ENCODE results near the gene ZNF419. TPM values are rescaled to one million over a fixed set of nuclear protein-coding genes. Genes with fewer than 3 reads are reported as not detected.
"Not testable (repeated sequence)": the region's sequence is repeated elsewhere in the genome, so short reads cannot be mapped to it uniquely, and the experiment has no call there.

Gene ZNF419
- total RNA-seq, 2 donors from 2014 or later = 8.6 to 21.3 TPM

- Histone ChIP-seq H3K36me3 (replicated peaks in 1 of 2; ENCODE audit: insufficient read depth in 1 of 2, low read depth in 2 of 2) (peaks cover 10 to 12% of the 10 kb centered on the region in 2 donors), H3K9me3 (peaks cover 0 to 50% (median 0%) of the 10 kb centered on the region in 3 donors)
These were observed 23.9 kb downstream of the ZNF419 start for GRCh38 chr19:57511484-57511883.

GRCh38 chr19:57512845-57513244 is 25.3 kb downstream of the ZNF419 start:
- intact Hi-C loops (cut with DNase I) = no loop called here
- no peak for TF ChIP-seq CTCF (IDR thresholded peaks at IDR 0.05)
- TF ChIP-seq POLR2A (IDR thresholded peaks at IDR 0.05) = no peak
- no peaks in the 10 kb centered on the region for H3K4me1 ChIP-seq

More at GRCh38 chr19:57511484-57511883, 23.9 kb downstream of the ZNF419 start:
- ATAC-seq (no peak), DNase-seq (no peak)
- Histone ChIP-seq H3K27ac (no peak overlapping the region), H3K4me1 (no peaks in the 10 kb centered on the region), H3K4me3 (no peak overlapping the region), H3K27me3 (no peaks in the 10 kb centered on the region)
- intact Hi-C loops (cut with DNase I) = no loop called here
- no peak for TF ChIP-seq POLR2A (IDR thresholded peaks at IDR 0.05)

GRCh38 chr19:57515255-57515654 is 27.7 kb downstream of the ZNF419 start:
- WGBS, 2 donors = 74 to 90% methylated on average over 5 of the region's 5 CpGs
- no peak for ATAC-seq
- Histone ChIP-seq H3K9me3 (peaks cover 0 to 23% (median 0%) of the 10 kb centered on the region in 3 donors), H3K4me3 (no peak overlapping the region), H3K27ac (no peak overlapping the region), H3K27me3 (no peaks in the 10 kb centered on the region), H3K4me1 (no peaks in the 10 kb centered on the region), H3K36me3 (replicated peaks in 1 of 2; ENCODE audit: insufficient read depth in 1 of 2, low read depth in 2 of 2) (no peaks in the 10 kb centered on the region)
- DNase-seq = no peak
- TF ChIP-seq POLR2A (IDR thresholded peaks at IDR 0.05) = no peak
- no peak for TF ChIP-seq CTCF (IDR thresholded peaks at IDR 0.05)
- intact Hi-C loops (cut with DNase I) = no loop called here

More at GRCh38 chr19:57512845-57513244, 25.3 kb downstream of the ZNF419 start:
- H3K4me3 ChIP-seq = no peak overlapping the region
- DNase-seq = no peak
- peaks cover 0 to 38% (median 0%) of the 10 kb centered on the region in 3 donors for H3K9me3 ChIP-seq
- H3K27ac ChIP-seq = no peak overlapping the region
- no peaks in the 10 kb centered on the region for H3K27me3 ChIP-seq
- no peaks in the 10 kb centered on the region for H3K36me3 ChIP-seq (replicated peaks in 1 of 2; ENCODE audit: insufficient read depth in 1 of 2, low read depth in 2 of 2)
- ATAC-seq = no peak
- WGBS, 2 donors = 93 to 94% methylated on average over 6 of the region's 6 CpGs

- 72 to 77% methylated on average over 4 of the region's 4 CpGs for WGBS, 2 donors
- H3K4me1 ChIP-seq; DNase-seq; H3K27me3 ChIP-seq; H3K36me3 ChIP-seq (replicated peaks in 1 of 2; ENCODE audit: insufficient read depth in 1 of 2, low read depth in 2 of 2); H3K4me3 ChIP-seq; H3K27ac ChIP-seq; ATAC-seq; intact Hi-C loops (cut with DNase I): not testable (repeated sequence)
- peaks cover 0 to 12% (median 0%) of the 10 kb centered on the region in 3 donors for H3K9me3 ChIP-seq
These were observed 30.5 kb downstream of the ZNF419 start for GRCh38 chr19:57518021-57518420.

- intact Hi-C loops (cut with DNase I) = no loop called here
- peak within 1 kb of the TSS; percentile 56 to 88 for H3K4me3 ChIP-seq
- peak; percentile 99 for ATAC-seq
- peak in 2 of 3 donors; percentile 53 to 54 for TF ChIP-seq POLR2A (IDR thresholded peaks at IDR 0.05)
- peak in 1 of 7 experiments; percentile 12 for TF ChIP-seq CTCF (IDR thresholded peaks at IDR 0.05)
- H3K36me3 ChIP-seq (replicated peaks in 1 of 2; ENCODE audit: insufficient read depth in 1 of 2, low read depth in 2 of 2) = peaks cover 0 to 5% of the 10 kb centered on the region in 2 donors
- H3K27ac ChIP-seq = peak within 1 kb of the TSS in 3 of 4 donors; percentile 45 to 86 (median 86)
- peak; percentile 84 to 93 (median 86) for DNase-seq
- peaks cover 0 to 21% (median 0%) of the 10 kb centered on the region in 3 donors for H3K9me3 ChIP-seq
- 2 to 3% methylated on average over 37 to 64 of the region's 64 CpGs for WGBS, 2 donors
- peaks cover 13% of the 10 kb centered on the region for H3K4me1 ChIP-seq
- no peaks in the 10 kb centered on the region for H3K27me3 ChIP-seq
These were observed 39.8 kb downstream of the ZNF419 start, which contains the start of gene ZNF549 for GRCh38 chr19:57527136-57527881. Gene ZNF549, plus strand, starts transcription at chr19:57527356. Its CDS starts 218 bp downstream, at chr19:57527574.
